ENCODE results near the gene ARID3C. TPM values are rescaled to one million over a fixed set of nuclear protein-coding genes. Genes with fewer than 3 reads are reported as not detected.

ARID3C gene
- total RNA-seq, 1 donor from 2014 or later = 4.7 TPM

- peak overlapping the region; percentile 55 for H3K4me3 ChIP-seq
- H3K79me2 ChIP-seq (ENCODE audit: low read depth) = no peaks in the 10 kb centered on the region
- no peak overlapping the region for H3K27ac ChIP-seq
- Mint-ChIP-seq H3K9me3 (no peaks in the 10 kb centered on the region), H3K27ac (peak overlapping the region; percentile 96), H3K27me3 (ENCODE audit: insufficient read depth, low read depth) (peaks cover 6% of the 10 kb centered on the region), H3K4me3 (peak overlapping the region; percentile 85), H3K4me1 (peaks cover 83% of the 10 kb centered on the region), H3K36me3 (peaks cover 6% of the 10 kb centered on the region)
- H4K20me1 ChIP-seq (ENCODE audit: low read depth) = peaks cover 40% of the 10 kb centered on the region
- no peak for TF ChIP-seq CTCF (IDR thresholded peaks at IDR 0.05)
- no peak for TF ChIP-seq EZH2phosphoT487 (IDR thresholded peaks at IDR 0.05)
- no peak for TF ChIP-seq EZH2 (IDR thresholded peaks at IDR 0.05)
- peaks cover 78% of the 10 kb centered on the region for H3K4me1 ChIP-seq
- H2AFZ ChIP-seq (replicated peaks) = no peak overlapping the region
- no peak overlapping the region for H3K9ac ChIP-seq
- no peaks in the 10 kb centered on the region for H3K27me3 ChIP-seq
- no peaks in the 10 kb centered on the region for H3K36me3 ChIP-seq
- DNase-seq (ENCODE audit: low spot score) = peak; percentile 88
- H3F3A ChIP-seq (ENCODE audit: low read depth) = peaks cover 57% of the 10 kb centered on the region
- H3K9me3 ChIP-seq (ENCODE audit: low read depth) = no peaks in the 10 kb centered on the region
- H3K4me2 ChIP-seq = peak overlapping the region; percentile 94
Measured at GRCh38 chr9:34576597-34577399, 52.1 kb downstream of the ARID3C start.

GRCh38 chr9:34575862-34576596, 52.8 kb downstream of the ARID3C start:
- peaks cover 83% of the 10 kb centered on the region for H3K4me1 Mint-ChIP-seq
- no peaks in the 10 kb centered on the region for H3K27me3 ChIP-seq

GRCh38 chr9:34575241-34575640, 53.6 kb downstream of the ARID3C start:
- peaks cover 10% of the 10 kb centered on the region for H3K36me3 Mint-ChIP-seq
- H3K9me3 ChIP-seq (ENCODE audit: low read depth) = no peaks in the 10 kb centered on the region
- no peaks in the 10 kb centered on the region for H3K9me3 Mint-ChIP-seq
- no peaks in the 10 kb centered on the region for H3K27me3 ChIP-seq
- no peak overlapping the region for H3K4me3 ChIP-seq
- no peak overlapping the region for H3K9ac ChIP-seq
- no peak overlapping the region for H3K27ac ChIP-seq
- no peak overlapping the region for H3K4me3 Mint-ChIP-seq
- no peaks in the 10 kb centered on the region for H3K36me3 ChIP-seq
- no peak for TF ChIP-seq EZH2 (IDR thresholded peaks at IDR 0.05)
- TF ChIP-seq EZH2phosphoT487 (IDR thresholded peaks at IDR 0.05) = no peak
- TF ChIP-seq CTCF (IDR thresholded peaks at IDR 0.05) = no peak
- H3K27ac Mint-ChIP-seq = peak overlapping the region; percentile 74
- H3K79me2 ChIP-seq (ENCODE audit: low read depth) = no peaks in the 10 kb centered on the region
- peaks cover 8% of the 10 kb centered on the region for H3K27me3 Mint-ChIP-seq (ENCODE audit: insufficient read depth, low read depth)
- H4K20me1 ChIP-seq (ENCODE audit: low read depth) = peaks cover 46% of the 10 kb centered on the region
- peaks cover 83% of the 10 kb centered on the region for H3K4me1 Mint-ChIP-seq
- no peak for DNase-seq (ENCODE audit: low spot score)
- peaks cover 74% of the 10 kb centered on the region for H3K4me1 ChIP-seq
- H3K4me2 ChIP-seq = no peak overlapping the region
- H2AFZ ChIP-seq (replicated peaks) = no peak overlapping the region
- peaks cover 42% of the 10 kb centered on the region for H3F3A ChIP-seq (ENCODE audit: low read depth)

More at GRCh38 chr9:34575862-34576596, 52.8 kb downstream of the ARID3C start:
- H3K27ac Mint-ChIP-seq = peak overlapping the region; percentile 93
- peaks cover 74% of the 10 kb centered on the region for H3K4me1 ChIP-seq
- peaks cover 8% of the 10 kb centered on the region for H3K36me3 Mint-ChIP-seq
- TF ChIP-seq CTCF (IDR thresholded peaks at IDR 0.05) (no peak), EZH2phosphoT487 (IDR thresholded peaks at IDR 0.05) (no peak), EZH2 (IDR thresholded peaks at IDR 0.05) (no peak)
- H2AFZ ChIP-seq (replicated peaks) = no peak overlapping the region
- H3F3A ChIP-seq (ENCODE audit: low read depth) = peaks cover 50% of the 10 kb centered on the region
- H3K9ac ChIP-seq = no peak overlapping the region
- no peaks in the 10 kb centered on the region for H3K9me3 Mint-ChIP-seq
- H3K4me3 Mint-ChIP-seq = peak overlapping the region; percentile 63
- peak overlapping the region; percentile 94 for H3K4me2 ChIP-seq
- H3K4me3 ChIP-seq = no peak overlapping the region
- DNase-seq (ENCODE audit: low spot score) = no peak
- H3K27ac ChIP-seq = no peak overlapping the region
- no peaks in the 10 kb centered on the region for H3K79me2 ChIP-seq (ENCODE audit: low read depth)
- peaks cover 40% of the 10 kb centered on the region for H4K20me1 ChIP-seq (ENCODE audit: low read depth)
- no peaks in the 10 kb centered on the region for H3K9me3 ChIP-seq (ENCODE audit: low read depth)
- H3K36me3 ChIP-seq = no peaks in the 10 kb centered on the region
- H3K27me3 Mint-ChIP-seq (ENCODE audit: insufficient read depth, low read depth) = peaks cover 6% of the 10 kb centered on the region
